GM23338 (cell line): Measurements from ENCODE around the gene IGSF21. TPM values are rescaled to one million over a fixed set of nuclear protein-coding genes. Genes with fewer than 3 reads are reported as not detected.

Source experiments
- ATAC-seq: fragments of 200-7000 bp; cut with Tn5 transposase; 3 replicates; pipeline ENCODE4 v1.9.1; 2020
- DNase-seq: peaks from one replicate; pipeline ENCODE4 v3.0.0-alpha.2; 2015; ENCODE audit warnings: low spot score
- H2AFZ ChIP-seq: fragments of 200-600 bp; sonication (generic); 2 replicates; pipeline ENCODE4 v1.8.0; 2016; ENCODE audit warnings: antibody characterized with exemption, mild to moderate bottlenecking, moderate library complexity
- H3F3A ChIP-seq: fragments of 200-600 bp; sonication (generic); replicated peaks from 2 replicates; pipeline ENCODE4 v1.8.0; 2017; ENCODE audit warnings: antibody characterized with exemption, mixed run types, low read depth
- H3K27ac ChIP-seq: fragments of 200-600 bp; sonication (generic); 2 replicates; pipeline ENCODE4 v1.6.1; 2016; ENCODE audit warnings: low read depth
- H3K27me3 ChIP-seq: fragments of 200-600 bp; sonication (generic); 2 replicates; pipeline ENCODE4 v1.8.0; 2016; ENCODE audit warnings: mild to moderate bottlenecking, mixed run types, moderate library complexity; ENCODE audit not compliant: insufficient read depth
- H3K36me3 ChIP-seq: fragments of 200-600 bp; sonication (generic); 2 replicates; pipeline ENCODE4 v1.8.0; 2016; ENCODE audit warnings: mild to moderate bottlenecking; ENCODE audit not compliant: insufficient read depth
- H3K4me1 ChIP-seq: fragments of 200-600 bp; sonication (generic); 2 replicates; pipeline ENCODE4 v1.8.0; 2016; ENCODE audit warnings: mild to moderate bottlenecking, moderate library complexity; ENCODE audit not compliant: insufficient read depth
- H3K4me2 ChIP-seq: fragments of 200-600 bp; sonication (generic); 2 replicates; pipeline ENCODE4 v1.7.1; 2017; ENCODE audit warnings: mixed run types
- H3K4me3 ChIP-seq: fragments of 200-600 bp; sonication (generic); 2 replicates; pipeline ENCODE4 v1.6.1; 2016; ENCODE audit warnings: mixed run types
- H3K79me2 ChIP-seq: fragments of 200-600 bp; sonication (generic); replicated peaks from 2 replicates; pipeline ENCODE4 v1.8.0; 2017; ENCODE audit warnings: mild to moderate bottlenecking; ENCODE audit not compliant: insufficient read depth
- H3K9me2 ChIP-seq: fragments of 200-600 bp; sonication (generic); 2 replicates; pipeline ENCODE4 v1.8.0; 2017; ENCODE audit not compliant: insufficient read depth
- H4K20me1 ChIP-seq: fragments of 200-600 bp; sonication (generic); replicated peaks from 2 replicates; pipeline ENCODE4 v1.8.0; 2017; ENCODE audit warnings: mild to moderate bottlenecking; ENCODE audit not compliant: insufficient read depth
- H3K27ac Mint-ChIP-seq: 2 replicates; pipeline ENCODE4 v1.8.0; 2020; ENCODE audit warnings: inconsistent platforms, mild to moderate bottlenecking, moderate library complexity, mixed read lengths
- H3K27me3 Mint-ChIP-seq: 3 replicates; pipeline ENCODE4 v1.8.0; 2022; ENCODE audit warnings: low read depth, mild to moderate bottlenecking, moderate library complexity, mixed read lengths, inconsistent platforms; ENCODE audit not compliant: insufficient read depth, poor library complexity
- H3K36me3 Mint-ChIP-seq: 3 replicates; pipeline ENCODE4 v1.8.0; 2021; ENCODE audit warnings: low read depth, mild to moderate bottlenecking, inconsistent platforms, moderate library complexity, mixed read lengths
- H3K4me1 Mint-ChIP-seq: 3 replicates; pipeline ENCODE4 v1.8.0; 2020; ENCODE audit warnings: mild to moderate bottlenecking, inconsistent platforms, mixed read lengths
- H3K4me3 Mint-ChIP-seq: 3 replicates; pipeline ENCODE4 v1.8.0; 2021; ENCODE audit warnings: moderate library complexity, mild to moderate bottlenecking, inconsistent platforms, mixed read lengths
- H3K9me3 Mint-ChIP-seq: 3 replicates; pipeline ENCODE4 v1.8.0; 2020; ENCODE audit warnings: moderate library complexity, mild to moderate bottlenecking, inconsistent platforms, mixed read lengths
- CREB1 ChIP-seq: fragments of 250-450 bp; sonication (Bioruptor Pico); IDR thresholded peaks from 2 replicates; pipeline ENCODE4 v1.5.0; 2020; ENCODE audit warnings: low read depth, mild to moderate bottlenecking, moderate library complexity
- EZH2 ChIP-seq: fragments of 200-600 bp; sonication (generic); IDR thresholded peaks from one replicate; pipeline ENCODE4 v1.8.0; 2017; ENCODE audit warnings: antibody characterized with exemption, mild to moderate bottlenecking, low read depth; ENCODE audit not compliant: unreplicated experiment
- EZH2phosphoT487 ChIP-seq: fragments of 200-600 bp; sonication (generic); IDR thresholded peaks from one replicate; pipeline ENCODE4 v1.8.1; 2018; ENCODE audit warnings: antibody characterized with exemption; ENCODE audit not compliant: unreplicated experiment
- JUNB ChIP-seq: IDR thresholded peaks from one replicate; pipeline ENCODE4 v1.6.1; 2016; ENCODE audit warnings: antibody characterized with exemption; ENCODE audit not compliant: unreplicated experiment
- NANOG ChIP-seq: IDR thresholded peaks from 2 replicates; pipeline ENCODE4 v1.6.1; 2016; ENCODE audit warnings: antibody characterized with exemption, borderline replicate concordance
- STAT1 ChIP-seq: IDR thresholded peaks from one replicate; pipeline ENCODE4 v1.6.1; 2016; ENCODE audit warnings: antibody characterized with exemption; ENCODE audit not compliant: unreplicated experiment
- ZNF114 ChIP-seq: fragments of 250-450 bp; sonication (Bioruptor Pico); IDR thresholded peaks from 2 replicates; pipeline ENCODE4 v1.5.0; 2020; ENCODE audit warnings: mild to moderate bottlenecking, moderate library complexity
- ZNF331 ChIP-seq: fragments of 250-450 bp; sonication (Bioruptor Pico); IDR thresholded peaks from 2 replicates; pipeline ENCODE4 v1.5.0; 2020; ENCODE audit warnings: low read depth, mild to moderate bottlenecking, moderate library complexity
- polyA plus RNA-seq: library from polyadenylated mRNA; unstranded; fragments of >200 nt; fragmentation: Nextera tagmentation; extraction: Ambion mirVana; gene quantifications from 2 replicates; pipeline ENCODE4 v1.2.1, GENCODE V29; 2016
- total RNA-seq: library from RNA; depleted of rRNA; stranded (reverse); fragments of >200 nt; shearing (Covaris generic); gene quantifications from 2 replicates; pipeline ENCODE4 v1.2.3, GENCODE V29; 2014
- TF ChIP-seq, protein P1 (sequence below), 2 experiments: fragments of 200-600 bp in 1 of 2; sonication (generic) in 1 of 2; conservative IDR thresholded peaks; 2 replicates each; pipeline versions ENCODE4 v1.5.1 to v1.6.1; 2016 to 2017; ENCODE audit warnings: antibody characterized with exemption in 2 of 2, low read depth in 2 of 2, mild to moderate bottlenecking in 2 of 2, moderate library complexity in 1 of 2
- TF ChIP-seq, protein P2 (sequence below): IDR thresholded peaks from 2 replicates; pipeline ENCODE4 v1.6.1; 2016; ENCODE audit warnings: antibody characterized with exemption
- TF ChIP-seq, protein P3 (sequence below): fragments of 250-450 bp; sonication (Bioruptor Pico); IDR thresholded peaks from 2 replicates; pipeline ENCODE4 v1.5.0; 2020; ENCODE audit warnings: mild to moderate bottlenecking, moderate library complexity

IGSF21 gene
- total and polyA plus RNA-seq, 2 experiments from 2014 or later = 15.6 to 15.7 TPM

DNA sequence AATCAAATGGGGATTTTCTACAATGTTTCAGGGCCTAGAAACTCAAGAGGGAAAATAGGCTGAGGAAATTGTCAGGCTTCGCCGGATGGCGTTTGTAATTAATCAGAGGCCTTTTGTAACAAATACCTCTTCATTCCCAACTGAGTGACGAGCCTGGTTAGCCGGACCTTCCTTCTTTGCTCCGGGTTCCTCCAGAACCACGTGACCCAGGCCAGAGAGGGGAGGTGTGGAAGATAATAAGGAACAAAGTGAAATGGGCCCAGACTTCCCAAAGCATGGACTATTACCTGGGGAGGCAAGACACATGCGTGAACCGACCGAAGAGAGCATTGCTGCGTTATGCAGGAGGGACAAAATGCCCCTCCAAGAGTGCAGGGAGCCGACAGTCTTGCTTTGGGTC lies 7.5 kb upstream of the IGSF21 start (continued):
- TF ChIP-seq EZH2 (no peak), ZNF114 (no peak)

DNA sequence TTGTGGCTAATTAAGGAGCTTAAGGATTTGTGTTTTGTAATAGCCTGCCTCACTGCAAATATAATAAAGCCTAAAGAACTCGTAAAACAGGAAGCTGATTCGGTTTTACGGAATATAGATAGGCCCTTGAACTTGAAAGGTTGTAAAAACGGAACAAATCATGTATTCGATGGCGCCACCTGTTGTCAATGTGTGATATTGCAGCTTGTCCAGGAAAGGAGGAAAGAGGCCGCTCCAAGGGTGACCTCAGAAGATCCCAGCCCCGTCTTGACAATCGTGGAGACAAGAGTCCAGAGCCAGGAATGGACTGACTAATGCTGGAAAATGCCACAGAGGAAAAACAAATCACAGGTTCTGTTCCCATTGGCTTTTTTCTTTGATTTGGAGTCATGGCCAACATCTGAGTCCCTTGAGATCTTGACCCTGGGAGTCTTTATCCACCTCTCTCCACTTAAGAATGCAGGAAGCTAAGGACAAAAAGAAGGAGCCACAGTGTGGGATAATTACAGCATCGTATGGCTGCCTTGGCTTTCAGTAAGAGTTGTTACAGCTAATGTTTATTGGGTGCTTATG lies 7.0 kb upstream of the IGSF21 start:
- Mint-ChIP-seq H3K36me3 (peaks cover 2% of the 10 kb centered on the region; the same call in 2 of the 3 replicates), H3K4me1 (peaks cover 5% of the 10 kb centered on the region; the same call in 2 of the 3 replicates), H3K4me3 (no peak overlapping the region), H3K27ac (no peak overlapping the region), H3K27me3 (peaks cover 16% of the 10 kb centered on the region), H3K9me3 (peaks cover 3% of the 10 kb centered on the region)
- no peak overlapping the region for H3K4me3 ChIP-seq
- peaks cover 17% of the 10 kb centered on the region; the same call in 1 of the 2 replicates for H3K27me3 ChIP-seq
- ATAC-seq = peak; percentile 73
- H2AFZ ChIP-seq = no peak overlapping the region
- H3K27ac ChIP-seq = no peak overlapping the region
- TF ChIP-seq, protein P1, sequence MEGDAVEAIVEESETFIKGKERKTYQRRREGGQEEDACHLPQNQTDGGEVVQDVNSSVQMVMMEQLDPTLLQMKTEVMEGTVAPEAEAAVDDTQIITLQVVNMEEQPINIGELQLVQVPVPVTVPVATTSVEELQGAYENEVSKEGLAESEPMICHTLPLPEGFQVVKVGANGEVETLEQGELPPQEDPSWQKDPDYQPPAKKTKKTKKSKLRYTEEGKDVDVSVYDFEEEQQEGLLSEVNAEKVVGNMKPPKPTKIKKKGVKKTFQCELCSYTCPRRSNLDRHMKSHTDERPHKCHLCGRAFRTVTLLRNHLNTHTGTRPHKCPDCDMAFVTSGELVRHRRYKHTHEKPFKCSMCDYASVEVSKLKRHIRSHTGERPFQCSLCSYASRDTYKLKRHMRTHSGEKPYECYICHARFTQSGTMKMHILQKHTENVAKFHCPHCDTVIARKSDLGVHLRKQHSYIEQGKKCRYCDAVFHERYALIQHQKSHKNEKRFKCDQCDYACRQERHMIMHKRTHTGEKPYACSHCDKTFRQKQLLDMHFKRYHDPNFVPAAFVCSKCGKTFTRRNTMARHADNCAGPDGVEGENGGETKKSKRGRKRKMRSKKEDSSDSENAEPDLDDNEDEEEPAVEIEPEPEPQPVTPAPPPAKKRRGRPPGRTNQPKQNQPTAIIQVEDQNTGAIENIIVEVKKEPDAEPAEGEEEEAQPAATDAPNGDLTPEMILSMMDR (conservative IDR thresholded peaks at IDR 0.05; ENCODE audit: low read depth in 2 of 2) = peak; percentile 87 to 92
- TF ChIP-seq STAT1 = no peak
- H3K4me2 ChIP-seq = no peak overlapping the region
- peak; percentile 83 for DNase-seq
- 0 out of 2 replicates have a peak, but pooled peaks cover 10% of the 10 kb centered on the region for H3F3A ChIP-seq
- no peaks in the 10 kb centered on the region for H3K9me2 ChIP-seq
- H4K20me1 ChIP-seq = no peaks in the 10 kb centered on the region
- 0 out of 2 replicates have a peak, but pooled peaks cover 3% of the 10 kb centered on the region for H3K4me1 ChIP-seq
- no peaks in the 10 kb centered on the region for H3K79me2 ChIP-seq
- no peaks in the 10 kb centered on the region for H3K36me3 ChIP-seq

DNA sequence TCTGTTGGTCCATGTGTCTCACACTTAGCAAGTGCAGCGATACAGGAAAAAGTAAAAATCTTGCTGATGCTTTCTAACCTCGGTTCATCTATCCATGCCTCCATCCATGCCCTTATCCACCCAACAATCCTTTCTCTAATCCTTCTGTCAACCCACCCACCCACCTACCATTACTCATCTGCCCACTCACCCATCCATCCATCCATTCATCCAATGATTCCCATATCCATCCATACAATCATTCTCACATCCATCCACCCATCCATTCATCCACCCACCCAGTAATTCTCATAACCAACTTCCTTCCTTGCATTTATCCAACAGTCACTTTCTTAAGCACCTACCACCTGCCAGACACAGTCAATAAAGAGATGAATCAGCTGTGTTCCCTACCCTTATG lies 6.1 kb upstream of the IGSF21 start:
- DNase-seq (no peak), ATAC-seq (no peak)
- Histone ChIP-seq H4K20me1 (no peaks in the 10 kb centered on the region), H3F3A (0 out of 2 replicates have a peak, but pooled peaks cover 10% of the 10 kb centered on the region), H3K79me2 (no peaks in the 10 kb centered on the region), H3K9me2 (no peaks in the 10 kb centered on the region), H3K4me3 (no peak overlapping the region), H3K36me3 (no peaks in the 10 kb centered on the region), H2AFZ (no peak overlapping the region), H3K27ac (no peak overlapping the region), H3K4me2 (no peak overlapping the region), H3K4me1 (peaks cover 3% of the 10 kb centered on the region), H3K27me3 (peaks cover 25% of the 10 kb centered on the region)
- Mint-ChIP-seq H3K9me3 (no peaks in the 10 kb centered on the region; the same call in 2 of the 3 replicates), H3K4me3 (no peak overlapping the region), H3K4me1 (peaks cover 5% of the 10 kb centered on the region; the same call in 2 of the 3 replicates), H3K27ac (no peak overlapping the region), H3K36me3 (no peaks in the 10 kb centered on the region; the same call in 2 of the 3 replicates), H3K27me3 (peaks cover 17% of the 10 kb centered on the region)
- TF ChIP-seq STAT1 (no peak), JUNB (no peak), ZNF114 (no peak), EZH2 (no peak), CREB1 (CRISPR knock-in tag) (no peak), ZNF331 (CRISPR knock-in tag) (no peak), NANOG (no peak), EZH2phosphoT487 (no peak)
- TF ChIP-seq, protein P2, sequence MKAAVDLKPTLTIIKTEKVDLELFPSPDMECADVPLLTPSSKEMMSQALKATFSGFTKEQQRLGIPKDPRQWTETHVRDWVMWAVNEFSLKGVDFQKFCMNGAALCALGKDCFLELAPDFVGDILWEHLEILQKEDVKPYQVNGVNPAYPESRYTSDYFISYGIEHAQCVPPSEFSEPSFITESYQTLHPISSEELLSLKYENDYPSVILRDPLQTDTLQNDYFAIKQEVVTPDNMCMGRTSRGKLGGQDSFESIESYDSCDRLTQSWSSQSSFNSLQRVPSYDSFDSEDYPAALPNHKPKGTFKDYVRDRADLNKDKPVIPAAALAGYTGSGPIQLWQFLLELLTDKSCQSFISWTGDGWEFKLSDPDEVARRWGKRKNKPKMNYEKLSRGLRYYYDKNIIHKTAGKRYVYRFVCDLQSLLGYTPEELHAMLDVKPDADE = no peak
- TF ChIP-seq, protein P3, sequence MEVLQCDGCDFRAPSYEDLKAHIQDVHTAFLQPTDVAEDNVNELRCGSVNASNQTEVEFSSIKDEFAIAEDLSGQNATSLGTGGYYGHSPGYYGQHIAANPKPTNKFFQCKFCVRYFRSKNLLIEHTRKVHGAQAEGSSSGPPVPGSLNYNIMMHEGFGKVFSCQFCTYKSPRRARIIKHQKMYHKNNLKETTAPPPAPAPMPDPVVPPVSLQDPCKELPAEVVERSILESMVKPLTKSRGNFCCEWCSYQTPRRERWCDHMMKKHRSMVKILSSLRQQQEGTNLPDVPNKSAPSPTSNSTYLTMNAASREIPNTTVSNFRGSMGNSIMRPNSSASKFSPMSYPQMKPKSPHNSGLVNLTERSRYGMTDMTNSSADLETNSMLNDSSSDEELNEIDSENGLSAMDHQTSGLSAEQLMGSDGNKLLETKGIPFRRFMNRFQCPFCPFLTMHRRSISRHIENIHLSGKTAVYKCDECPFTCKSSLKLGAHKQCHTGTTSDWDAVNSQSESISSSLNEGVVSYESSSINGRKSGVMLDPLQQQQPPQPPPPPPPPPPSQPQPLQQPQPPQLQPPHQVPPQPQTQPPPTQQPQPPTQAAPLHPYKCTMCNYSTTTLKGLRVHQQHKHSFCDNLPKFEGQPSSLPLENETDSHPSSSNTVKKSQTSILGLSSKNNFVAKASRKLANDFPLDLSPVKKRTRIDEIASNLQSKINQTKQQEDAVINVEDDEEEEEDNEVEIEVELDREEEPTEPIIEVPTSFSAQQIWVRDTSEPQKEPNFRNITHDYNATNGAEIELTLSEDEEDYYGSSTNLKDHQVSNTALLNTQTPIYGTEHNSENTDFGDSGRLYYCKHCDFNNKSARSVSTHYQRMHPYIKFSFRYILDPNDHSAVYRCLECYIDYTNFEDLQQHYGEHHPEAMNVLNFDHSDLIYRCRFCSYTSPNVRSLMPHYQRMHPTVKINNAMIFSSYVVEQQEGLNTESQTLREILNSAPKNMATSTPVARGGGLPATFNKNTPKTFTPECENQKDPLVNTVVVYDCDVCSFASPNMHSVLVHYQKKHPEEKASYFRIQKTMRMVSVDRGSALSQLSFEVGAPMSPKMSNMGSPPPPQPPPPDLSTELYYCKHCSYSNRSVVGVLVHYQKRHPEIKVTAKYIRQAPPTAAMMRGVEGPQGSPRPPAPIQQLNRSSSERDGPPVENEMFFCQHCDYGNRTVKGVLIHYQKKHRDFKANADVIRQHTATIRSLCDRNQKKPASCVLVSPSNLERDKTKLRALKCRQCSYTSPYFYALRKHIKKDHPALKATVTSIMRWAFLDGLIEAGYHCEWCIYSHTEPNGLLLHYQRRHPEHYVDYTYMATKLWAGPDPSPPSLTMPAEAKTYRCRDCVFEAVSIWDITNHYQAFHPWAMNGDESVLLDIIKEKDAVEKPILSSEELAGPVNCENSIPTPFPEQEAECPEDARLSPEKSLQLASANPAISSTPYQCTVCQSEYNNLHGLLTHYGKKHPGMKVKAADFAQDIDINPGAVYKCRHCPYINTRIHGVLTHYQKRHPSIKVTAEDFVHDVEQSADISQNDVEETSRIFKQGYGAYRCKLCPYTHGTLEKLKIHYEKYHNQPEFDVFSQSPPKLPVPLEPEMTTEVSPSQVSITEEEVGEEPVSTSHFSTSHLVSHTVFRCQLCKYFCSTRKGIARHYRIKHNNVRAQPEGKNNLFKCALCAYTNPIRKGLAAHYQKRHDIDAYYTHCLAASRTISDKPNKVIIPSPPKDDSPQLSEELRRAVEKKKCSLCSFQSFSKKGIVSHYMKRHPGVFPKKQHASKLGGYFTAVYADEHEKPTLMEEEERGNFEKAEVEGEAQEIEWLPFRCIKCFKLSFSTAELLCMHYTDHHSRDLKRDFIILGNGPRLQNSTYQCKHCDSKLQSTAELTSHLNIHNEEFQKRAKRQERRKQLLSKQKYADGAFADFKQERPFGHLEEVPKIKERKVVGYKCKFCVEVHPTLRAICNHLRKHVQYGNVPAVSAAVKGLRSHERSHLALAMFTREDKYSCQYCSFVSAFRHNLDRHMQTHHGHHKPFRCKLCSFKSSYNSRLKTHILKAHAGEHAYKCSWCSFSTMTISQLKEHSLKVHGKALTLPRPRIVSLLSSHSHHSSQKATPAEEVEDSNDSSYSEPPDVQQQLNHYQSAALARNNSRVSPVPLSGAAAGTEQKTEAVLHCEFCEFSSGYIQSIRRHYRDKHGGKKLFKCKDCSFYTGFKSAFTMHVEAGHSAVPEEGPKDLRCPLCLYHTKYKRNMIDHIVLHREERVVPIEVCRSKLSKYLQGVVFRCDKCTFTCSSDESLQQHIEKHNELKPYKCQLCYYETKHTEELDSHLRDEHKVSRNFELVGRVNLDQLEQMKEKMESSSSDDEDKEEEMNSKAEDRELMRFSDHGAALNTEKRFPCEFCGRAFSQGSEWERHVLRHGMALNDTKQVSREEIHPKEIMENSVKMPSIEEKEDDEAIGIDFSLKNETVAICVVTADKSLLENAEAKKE = no peak
